ENCODE measurements around the gene FAM174C. TPM values are rescaled to one million over a fixed set of nuclear protein-coding genes. Genes with fewer than 3 reads are reported as not detected.

Gene FAM174C
- total RNA-seq, 4 donors from 2014 or later: 24.9 to 58.9 (median 43.6) TPM

DNA sequence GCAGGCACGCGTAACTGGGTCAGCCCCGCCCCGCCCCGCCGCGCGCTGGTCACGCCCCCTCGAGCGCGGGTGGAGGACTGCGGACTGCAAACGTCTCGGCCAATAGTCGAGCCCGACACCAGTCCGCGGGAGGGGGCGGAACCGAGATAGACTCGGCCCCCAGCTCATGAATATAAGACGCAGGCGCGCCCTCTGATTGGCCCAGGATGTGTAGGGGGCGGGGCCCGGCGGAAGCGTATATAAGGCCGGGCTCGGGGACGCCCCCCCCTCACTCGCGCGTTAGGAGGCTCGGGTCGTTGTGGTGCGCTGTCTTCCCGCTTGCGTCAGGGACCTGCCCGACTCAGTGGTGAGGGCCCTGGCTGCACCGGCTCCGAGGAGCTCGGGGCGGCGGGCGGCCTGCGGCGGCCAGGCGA, 6.3 kb upstream of the FAM174C start, which contains the start of gene CIRBP:
Gene CIRBP (plus strand): TSS at position 268 of the 413 bp plus-strand sequence. CDS start 1,602 bp downstream, outside the sequence.
- Histone ChIP-seq H3K36me3 (peaks cover 25 to 37% (median 34%) of the 10 kb centered on the region in 4 donors), H3K9me3 (no peaks in the 10 kb centered on the region), H3K4me1 (peaks cover 83 to 92% (median 86%) of the 10 kb centered on the region in 4 donors), H3K27me3 (no peaks in the 10 kb centered on the region), H3K27ac (replicated peaks in 1 of 4) (peak within 1 kb of the TSS; percentile 97 to 100 (median 100)), H3K4me3 (peak within 1 kb of the TSS; percentile 68 to 95 (median 86))
- 0% methylated on average over 12 of the region's 50 CpGs for WGBS
- TF ChIP-seq POLR2AphosphoS5 (IDR thresholded peaks at IDR 0.05) (peak; percentile 91 to 100), CTCF (IDR thresholded peaks at IDR 0.05) (no peak), POLR2A (IDR thresholded peaks at IDR 0.05; ENCODE audit: low read depth) (peak; percentile 99)
- peak; percentile 100 for DNase-seq (ENCODE audit: extremely low spot score)
- intact Hi-C loops (cut with DNase I): no loop called here

- DNase-seq (ENCODE audit: extremely low spot score): no peak
- 0% methylated on average over 20 of the region's 64 CpGs for WGBS
- TF ChIP-seq POLR2AphosphoS5 (IDR thresholded peaks at IDR 0.05): peak; percentile 46 to 59
- TF ChIP-seq POLR2A (IDR thresholded peaks at IDR 0.05; ENCODE audit: low read depth): peak; percentile 7
- peak; percentile 75 for TF ChIP-seq EP300 (IDR thresholded peaks at IDR 0.05)
- no peak for TF ChIP-seq CTCF (IDR thresholded peaks at IDR 0.05)
- H3K36me3 ChIP-seq: peaks cover 30 to 42% (median 40%) of the 10 kb centered on the region in 4 donors
- H3K27ac ChIP-seq (replicated peaks in 1 of 4): peak overlapping the region; percentile 97 to 100 (median 100)
- peaks cover 84 to 94% (median 91%) of the 10 kb centered on the region in 4 donors for H3K4me1 ChIP-seq
- H3K9me3 ChIP-seq: no peaks in the 10 kb centered on the region
- H3K4me3 ChIP-seq: peak overlapping the region; percentile 68 to 95 (median 86)
- intact Hi-C loops (cut with DNase I): no loop called here
- no peaks in the 10 kb centered on the region for H3K27me3 ChIP-seq
Measured at GRCh38 chr19:1269478-1270212, 5.7 kb upstream of the FAM174C start.

DNA sequence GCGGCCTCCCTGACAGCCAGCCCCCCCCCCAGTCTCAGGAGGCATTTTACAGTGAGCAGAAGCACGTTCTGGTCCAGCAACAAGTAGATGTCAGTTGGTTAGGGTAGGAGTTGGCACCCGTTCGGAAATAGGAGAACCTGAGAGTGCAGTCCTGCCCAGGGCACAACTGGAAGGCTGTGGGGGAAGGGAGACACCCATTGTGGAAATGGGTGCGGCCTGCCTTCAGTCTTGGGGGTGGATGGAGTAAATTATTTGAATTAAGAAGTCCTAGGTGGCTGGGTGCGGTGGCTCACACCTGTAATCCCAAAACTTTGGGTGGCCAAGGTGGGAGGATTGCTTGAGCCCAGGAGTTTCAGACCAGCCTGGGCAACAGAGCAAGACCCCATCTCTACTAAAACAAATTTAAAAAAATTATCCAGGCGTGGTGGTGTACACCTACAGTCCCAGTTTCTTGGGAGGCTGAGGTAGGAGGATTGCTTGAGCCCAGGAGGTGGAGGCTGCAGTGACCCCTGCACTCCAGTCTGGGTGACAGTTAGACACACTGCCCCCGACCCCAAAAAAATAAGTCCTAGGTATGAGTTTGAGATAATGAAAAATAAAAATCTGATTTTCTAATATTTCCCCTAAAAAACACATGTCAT, 5.0 kb upstream of the FAM174C start:
- H3K36me3 ChIP-seq: peaks cover 34 to 47% (median 45%) of the 10 kb centered on the region in 4 donors
- DNase-seq (ENCODE audit: extremely low spot score): no peak

More for the DNA sequence above, 5.0 kb upstream of the FAM174C start:
- Histone ChIP-seq H3K27me3 (no peaks in the 10 kb centered on the region), H3K27ac (replicated peaks in 1 of 4) (peak overlapping the region; percentile 97 to 100 (median 100)), H3K9me3 (no peaks in the 10 kb centered on the region), H3K4me3 (peak overlapping the region; percentile 68 to 95 (median 86)), H3K4me1 (peaks cover 83 to 93% (median 91%) of the 10 kb centered on the region in 4 donors)
- WGBS: 35% methylated on average over 4 of the region's 8 CpGs
- intact Hi-C loops (cut with DNase I): no loop called here
- TF ChIP-seq POLR2A (IDR thresholded peaks at IDR 0.05; ENCODE audit: low read depth): no peak
- TF ChIP-seq POLR2AphosphoS5 (IDR thresholded peaks at IDR 0.05): no peak
- TF ChIP-seq EP300 (IDR thresholded peaks at IDR 0.05): no peak
- TF ChIP-seq CTCF (IDR thresholded peaks at IDR 0.05): no peak
